Amniotic epithelial cell (primary cell): ENCODE data around the gene PIKFYVE.
A peak's percentile ranks its signal among the peaks of the same experiment; 100 is the strongest.
"Not testable (repeated sequence)": the region's sequence is repeated elsewhere in the genome, so short reads cannot be mapped to it uniquely, and the experiment has no call there.

Source experiments
- DNase-seq: peaks from one replicate; pipeline ENCODE4 v3.0.0-alpha.2; 2010; ENCODE audit warnings: low read depth

Gene PIKFYVE

DNA sequence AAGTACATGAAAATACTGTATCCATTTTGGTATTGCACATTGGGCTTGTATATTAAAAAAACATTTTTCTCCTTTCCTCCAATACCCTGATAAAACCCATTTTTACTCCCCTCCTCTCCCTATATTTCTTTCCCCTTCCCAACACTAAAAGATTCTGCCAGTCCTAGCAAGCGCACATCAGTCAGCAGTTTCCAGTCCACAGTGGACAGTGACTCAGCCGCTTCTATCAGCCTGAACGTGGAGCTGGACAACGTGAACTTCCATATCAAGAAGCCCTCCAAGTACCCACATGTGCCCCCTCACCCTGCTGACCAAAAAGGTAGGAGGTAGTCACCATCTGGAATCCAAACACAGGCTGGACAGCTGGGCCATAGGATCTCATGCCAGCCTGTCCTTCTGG is 38.6 kb downstream of the PIKFYVE start:
- no peak for DNase-seq

DNA sequence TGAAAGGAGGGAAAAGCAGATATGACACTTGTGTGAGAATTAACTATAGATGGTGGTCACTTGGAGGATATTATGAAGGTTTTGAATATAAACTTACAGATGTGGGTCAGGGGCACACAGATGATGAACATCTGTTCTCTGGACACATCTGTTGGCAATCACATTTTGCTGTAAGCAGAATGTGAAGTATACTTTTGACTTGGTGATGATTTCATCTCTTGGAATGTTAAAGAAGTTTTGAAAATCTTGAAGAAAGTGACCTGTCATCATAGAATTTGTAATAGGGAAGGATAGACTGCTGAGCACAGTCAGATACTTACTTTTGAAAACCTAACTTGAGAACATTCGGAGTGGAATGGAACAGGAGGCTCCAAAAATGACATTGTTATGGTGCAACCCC is 40.2 kb downstream of the PIKFYVE start:
- DNase-seq: peak; percentile 24

DNA sequence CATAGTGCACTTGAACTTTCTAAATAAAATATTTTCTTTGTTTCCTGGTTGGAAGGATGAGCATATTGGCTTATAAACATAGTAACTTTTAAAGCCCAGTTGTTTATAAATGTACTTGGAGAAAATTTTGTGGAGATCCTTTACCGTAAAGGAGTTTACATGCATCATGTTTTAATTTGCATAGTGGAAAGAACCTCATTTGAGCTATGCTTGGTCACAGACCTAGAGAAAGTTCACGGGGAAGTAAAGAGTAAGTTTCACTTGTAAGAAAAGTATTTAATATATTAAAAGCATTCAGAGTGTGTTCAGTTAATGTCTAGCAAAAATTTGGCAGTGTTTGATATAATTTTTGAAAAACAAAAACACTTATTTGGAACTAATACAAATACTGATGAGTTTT is 45.3 kb downstream of the PIKFYVE start:
- DNase-seq: no peak

DNA sequence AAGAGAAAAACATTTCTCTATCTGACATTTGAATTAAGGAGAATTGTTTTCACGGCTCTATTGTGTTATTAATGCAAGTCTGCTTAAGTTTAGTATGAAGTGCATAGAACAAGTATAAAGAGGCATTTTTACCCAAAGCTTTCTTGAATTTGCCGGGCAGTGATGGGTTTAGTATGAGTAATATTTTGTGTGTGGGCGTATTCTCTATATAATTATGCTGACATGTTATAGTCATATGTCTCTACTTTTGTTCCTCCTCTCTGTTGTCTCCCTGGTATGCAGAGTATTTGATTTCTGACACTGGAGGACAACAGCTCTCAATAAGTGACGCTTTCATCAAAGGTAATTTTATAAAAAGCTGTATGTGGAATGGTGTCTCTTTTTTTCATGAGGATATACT is 45.9 kb downstream of the PIKFYVE start:
- no peak for DNase-seq

DNA sequence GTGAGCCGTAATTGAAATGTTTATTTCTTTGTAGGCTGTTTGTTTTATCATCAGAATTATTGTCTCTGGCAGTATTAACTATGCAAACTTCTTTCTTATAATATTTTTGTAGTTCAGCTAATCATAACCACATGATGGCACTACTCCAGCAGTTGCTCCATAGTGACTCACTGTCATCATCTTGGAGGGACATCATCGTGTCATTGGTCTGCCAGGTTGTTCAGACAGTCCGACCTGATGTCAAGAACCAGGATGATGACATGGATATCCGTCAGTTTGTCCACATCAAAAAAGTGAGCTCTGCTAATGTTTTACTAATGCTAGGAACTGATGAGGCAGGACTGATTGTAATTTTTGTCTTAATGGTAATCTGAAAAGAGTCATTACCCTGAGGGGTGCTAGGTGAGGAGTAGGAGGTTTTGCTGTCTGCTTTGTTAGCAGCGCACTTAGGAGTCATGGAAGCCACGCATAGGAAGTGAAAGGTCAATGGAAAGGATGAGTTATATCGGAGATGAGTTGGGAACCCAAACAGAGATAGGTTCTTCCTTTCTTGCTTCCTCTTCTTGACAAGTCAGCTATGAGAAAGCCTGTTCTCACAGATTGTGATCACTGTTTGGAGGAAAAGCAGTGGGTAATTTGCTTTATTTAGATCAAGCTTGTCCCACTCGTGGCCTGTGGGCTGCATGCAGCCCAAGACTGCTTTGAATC is 49.2 kb downstream of the PIKFYVE start:
- no peak for DNase-seq

DNA sequence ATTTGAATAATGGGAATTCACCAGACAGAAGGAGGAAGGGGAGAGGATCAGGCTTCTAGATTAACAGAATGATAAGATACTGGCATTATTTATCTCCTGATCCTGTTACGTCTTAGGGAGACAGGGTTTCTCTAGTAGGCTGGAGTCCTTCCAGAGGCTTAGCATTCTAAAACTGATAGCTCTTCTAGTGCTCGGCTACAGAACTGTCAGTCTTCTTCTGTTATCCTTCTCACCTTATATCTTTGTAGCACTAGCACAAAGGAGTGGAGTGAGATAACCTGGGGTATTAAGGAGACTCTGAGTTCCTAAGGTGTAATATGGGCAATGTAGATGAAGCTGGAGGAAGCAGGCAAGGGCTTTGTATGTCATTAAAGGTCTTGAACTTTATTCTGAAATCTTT is 52.1 kb downstream of the PIKFYVE start:
- DNase-seq: peak; percentile 31

DNA sequence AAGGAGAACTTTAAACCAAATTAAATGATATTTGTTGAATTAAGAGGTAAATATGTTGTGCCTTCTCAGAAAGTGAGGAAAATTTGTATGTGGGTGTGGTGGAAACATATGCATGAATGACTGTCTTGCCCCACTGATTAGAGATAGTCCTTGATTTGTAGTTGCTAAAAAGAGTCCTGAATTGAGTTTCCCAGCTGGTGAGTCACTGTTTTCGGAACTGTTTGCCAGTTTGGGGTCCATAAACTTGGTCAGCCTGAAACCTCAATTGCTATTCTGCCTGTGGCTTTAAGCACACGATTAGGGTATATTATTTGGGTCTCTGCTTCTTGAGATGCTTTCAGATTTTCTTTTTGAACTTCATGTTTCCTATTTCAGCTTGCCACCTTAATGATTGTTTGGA is 53.3 kb downstream of the PIKFYVE start:
- DNase-seq: no peak

DNA sequence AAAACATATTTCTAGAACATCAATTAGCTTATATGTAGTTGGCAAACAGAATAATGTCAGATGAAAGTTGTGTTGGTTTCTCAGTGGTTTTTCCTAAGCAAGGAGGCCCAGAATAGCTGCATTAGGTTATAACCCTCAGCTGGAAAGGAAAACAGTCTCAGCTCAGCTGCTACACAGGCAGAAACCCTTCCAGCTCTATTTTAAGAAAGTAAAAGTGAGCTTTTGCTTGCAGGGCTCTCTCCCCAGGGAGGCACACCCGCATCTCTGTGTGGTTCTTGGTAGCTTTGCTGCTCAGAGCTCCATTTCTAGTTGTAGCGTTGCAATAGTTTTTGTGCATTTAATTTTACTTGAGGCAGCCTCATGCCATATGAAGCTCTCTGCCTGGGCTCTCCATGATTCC is 54.6 kb downstream of the PIKFYVE start:
- DNase-seq: no peak

DNA sequence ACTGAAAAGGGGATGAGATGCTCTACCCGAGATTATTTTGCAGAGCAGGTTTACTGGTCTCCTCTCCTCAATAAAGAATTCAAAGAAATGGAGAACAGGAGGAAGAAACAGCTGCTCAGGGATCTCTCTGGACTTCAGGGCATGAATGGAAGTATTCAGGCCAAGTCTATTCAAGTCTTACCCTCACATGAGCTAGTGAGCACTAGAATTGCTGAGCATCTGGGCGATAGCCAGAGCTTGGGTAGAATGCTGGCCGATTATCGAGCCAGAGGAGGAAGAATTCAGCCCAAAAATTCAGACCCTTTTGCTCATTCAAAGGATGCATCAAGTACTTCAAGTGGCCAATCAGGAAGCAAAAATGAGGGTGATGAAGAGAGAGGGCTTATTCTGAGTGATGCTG is 60.0 kb downstream of the PIKFYVE start:
- no peak for DNase-seq

DNA sequence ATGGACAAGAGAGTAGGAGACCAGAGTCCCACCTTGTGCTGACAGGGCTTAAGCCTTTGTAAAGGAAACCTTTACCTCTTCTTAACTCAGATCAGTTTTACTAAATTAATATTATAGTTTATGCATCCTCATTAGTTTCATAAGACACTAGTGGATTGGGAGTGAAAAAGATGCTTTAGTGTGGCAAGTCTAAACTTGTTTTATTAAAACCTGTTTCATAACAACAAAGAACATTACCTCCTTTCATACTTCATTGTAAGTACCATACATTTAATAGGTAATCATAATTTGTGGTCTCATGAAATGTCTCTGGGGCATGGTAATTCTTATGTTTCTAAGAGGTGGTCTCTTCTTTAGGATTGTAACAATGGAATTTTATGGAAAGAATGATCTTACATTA is 63.4 kb downstream of the PIKFYVE start:
- no peak for DNase-seq

DNA sequence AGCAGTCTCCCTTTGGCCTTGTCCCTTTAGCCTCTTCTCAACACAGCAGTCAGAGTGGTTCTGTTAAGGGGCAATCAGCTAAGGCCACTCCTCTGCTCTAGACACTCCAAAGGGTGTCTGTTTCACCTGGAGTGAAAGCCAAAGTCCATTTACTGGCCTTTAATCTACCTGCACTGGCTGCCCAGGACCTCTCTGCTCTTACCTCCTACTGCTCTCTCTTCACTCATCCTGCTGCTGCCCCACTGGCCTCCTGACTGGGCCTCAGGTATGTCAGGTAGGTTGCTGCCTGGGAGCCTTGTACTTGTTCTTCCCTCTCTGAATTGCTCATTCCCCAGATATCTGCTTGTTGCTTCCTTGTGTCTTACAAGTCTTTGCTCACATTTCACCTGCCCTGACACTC is 68.2 kb downstream of the PIKFYVE start:
- DNase-seq: no peak

DNA sequence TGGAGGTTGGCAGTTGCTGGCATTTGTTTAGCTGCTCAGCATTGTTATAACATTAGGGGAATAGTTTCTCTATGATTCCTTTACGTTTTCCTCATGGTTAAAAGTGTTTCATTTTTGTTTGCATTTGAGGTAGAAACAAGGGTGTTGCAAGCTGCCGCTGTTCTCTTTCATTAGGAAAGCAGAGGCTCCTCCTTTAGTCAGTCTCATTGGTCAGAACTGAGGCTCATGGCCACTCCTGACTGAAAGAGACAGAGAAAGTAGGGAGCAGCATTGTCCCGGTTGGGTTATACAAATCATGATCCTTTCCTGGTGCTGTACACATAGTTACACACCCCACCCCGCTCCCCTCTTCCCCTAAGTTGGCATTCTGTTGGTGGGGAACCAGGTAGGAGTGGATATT is 80.7 kb downstream of the PIKFYVE start:
- DNase-seq: no peak

DNA sequence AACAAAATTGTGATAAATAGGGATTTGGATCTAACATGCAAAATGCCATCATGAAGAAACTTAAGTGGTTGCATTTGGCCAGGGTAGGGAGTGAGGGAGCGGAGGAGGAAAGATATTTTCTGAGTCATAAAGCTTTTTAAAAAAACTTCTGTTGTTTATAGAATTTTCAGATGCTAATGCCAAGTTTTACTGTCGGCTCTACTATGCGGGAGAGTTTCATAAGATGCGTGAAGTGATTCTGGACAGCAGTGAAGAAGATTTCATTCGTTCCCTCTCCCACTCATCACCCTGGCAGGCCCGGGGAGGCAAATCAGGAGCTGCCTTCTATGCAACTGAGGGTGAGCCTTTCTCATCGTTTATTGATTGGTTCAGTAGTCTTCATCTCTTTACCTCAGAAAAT is 84.6 kb downstream of the PIKFYVE start:
- DNase-seq: peak; percentile 93

DNA sequence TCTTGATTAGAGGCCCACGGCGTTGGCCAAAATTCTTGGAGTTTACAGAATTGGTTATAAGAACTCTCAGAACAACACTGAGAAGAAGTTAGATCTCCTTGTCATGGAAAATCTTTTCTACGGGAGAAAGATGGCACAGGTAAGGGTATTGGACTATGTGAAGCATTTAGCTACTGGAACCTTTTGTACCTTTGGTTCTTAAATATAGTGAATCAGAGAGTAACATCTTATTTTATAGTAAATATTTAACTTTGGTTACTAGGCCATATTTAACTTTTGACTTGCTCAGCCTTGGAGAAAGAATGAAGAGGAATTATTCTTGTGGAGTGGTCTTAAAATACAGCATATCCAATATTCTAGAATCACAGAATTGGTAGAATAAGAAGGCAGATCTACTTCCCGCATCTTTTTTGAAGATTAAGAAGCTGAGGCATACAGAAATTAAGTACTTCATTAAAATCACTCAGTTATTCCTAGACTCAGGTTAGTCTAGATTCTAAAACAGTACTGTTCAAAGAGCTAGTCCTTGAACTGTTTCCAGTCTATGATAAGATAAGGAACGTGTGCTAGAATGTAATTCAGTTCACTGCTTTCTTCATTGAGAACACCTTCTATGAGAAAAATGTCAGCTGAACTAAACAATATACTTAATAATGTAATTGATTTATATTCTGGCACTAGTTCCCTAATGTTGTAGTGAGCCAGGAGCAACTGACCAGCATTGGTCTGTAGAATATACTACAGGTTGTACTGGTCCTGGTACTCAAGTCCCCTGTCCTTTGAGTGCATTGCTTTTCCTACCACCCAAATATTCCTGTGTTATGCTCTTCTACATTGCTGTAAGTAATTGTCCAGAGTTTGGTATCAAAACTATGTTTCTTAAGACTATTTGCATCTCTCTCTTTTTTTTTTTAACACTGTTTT is 86.9 kb downstream of the PIKFYVE start:
- DNase-seq: no peak

DNA sequence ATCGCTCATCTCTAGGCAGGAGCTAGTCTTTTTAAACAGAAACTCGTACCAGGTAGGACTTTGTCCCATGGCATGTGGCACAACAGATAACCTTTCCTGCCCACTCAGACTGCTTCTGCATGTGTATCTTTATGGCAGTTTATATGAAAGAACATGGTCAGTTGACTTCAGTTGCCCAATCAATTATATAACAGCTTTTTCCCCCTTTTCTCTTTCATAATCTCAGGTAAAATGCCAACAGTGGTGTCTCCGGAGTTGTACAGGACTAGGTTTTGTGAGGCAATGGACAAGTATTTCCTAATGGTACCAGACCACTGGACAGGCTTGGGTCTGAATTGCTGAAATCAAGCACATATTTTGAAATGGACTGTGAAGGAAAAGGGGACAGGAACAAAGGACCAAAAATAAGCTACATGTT is 88.9 kb downstream of the PIKFYVE start:
- DNase-seq: no peak

DNA sequence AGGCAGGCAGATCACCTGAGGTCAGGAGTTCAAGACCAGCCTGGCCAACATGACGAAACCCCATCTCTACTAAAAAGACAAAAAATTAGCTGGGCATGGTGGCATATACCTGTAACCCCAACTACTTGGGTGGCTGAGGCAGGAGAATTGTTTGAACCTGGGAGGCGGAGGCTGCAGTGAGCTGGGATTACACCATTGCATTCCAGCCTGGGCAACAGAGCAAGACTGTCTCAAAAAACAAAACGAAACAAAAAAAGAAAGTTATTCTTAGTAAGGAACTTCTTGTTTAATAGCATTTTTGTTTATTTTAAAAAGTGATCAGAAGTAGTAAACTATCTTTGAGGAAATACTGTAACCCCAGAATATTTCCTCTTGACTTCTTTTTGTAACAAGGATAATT is 90.4 kb downstream of the PIKFYVE start:
- DNase-seq: not testable (repeated sequence)

DNA sequence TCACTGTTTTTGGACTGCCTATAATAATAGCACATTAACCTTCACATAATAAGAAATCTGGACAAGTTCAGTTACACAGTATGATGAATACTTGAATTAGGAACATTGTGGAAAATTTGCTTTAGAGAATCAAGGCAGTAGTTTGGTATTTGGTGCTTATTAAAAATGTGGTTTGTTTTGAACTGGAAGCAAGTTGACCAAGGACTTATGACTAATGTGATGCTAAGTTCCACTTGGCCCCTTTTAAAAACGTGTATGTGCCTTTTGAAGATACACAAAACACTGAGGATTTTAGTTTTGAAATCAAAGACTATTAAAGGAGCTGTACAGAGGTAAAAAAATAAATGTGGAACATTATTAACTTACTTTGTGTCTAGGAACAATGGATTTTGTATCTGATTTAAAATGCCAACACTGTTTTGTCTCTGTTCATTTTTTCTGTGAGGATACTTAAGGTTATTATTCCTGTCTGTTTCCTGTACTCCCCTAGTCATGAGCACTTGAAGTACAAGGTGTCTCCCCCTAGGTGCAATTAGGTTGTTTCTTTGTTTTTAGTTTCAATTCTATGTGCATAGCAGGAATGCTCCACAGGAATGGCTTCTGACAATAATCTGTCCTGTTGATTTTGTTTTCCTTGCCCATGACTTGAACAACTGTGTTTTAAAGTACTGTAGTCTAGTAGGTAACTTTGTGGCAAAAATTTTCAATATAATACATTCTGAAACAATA is 91.0 kb downstream of the PIKFYVE start:
- DNase-seq: peak; percentile 10

DNA sequence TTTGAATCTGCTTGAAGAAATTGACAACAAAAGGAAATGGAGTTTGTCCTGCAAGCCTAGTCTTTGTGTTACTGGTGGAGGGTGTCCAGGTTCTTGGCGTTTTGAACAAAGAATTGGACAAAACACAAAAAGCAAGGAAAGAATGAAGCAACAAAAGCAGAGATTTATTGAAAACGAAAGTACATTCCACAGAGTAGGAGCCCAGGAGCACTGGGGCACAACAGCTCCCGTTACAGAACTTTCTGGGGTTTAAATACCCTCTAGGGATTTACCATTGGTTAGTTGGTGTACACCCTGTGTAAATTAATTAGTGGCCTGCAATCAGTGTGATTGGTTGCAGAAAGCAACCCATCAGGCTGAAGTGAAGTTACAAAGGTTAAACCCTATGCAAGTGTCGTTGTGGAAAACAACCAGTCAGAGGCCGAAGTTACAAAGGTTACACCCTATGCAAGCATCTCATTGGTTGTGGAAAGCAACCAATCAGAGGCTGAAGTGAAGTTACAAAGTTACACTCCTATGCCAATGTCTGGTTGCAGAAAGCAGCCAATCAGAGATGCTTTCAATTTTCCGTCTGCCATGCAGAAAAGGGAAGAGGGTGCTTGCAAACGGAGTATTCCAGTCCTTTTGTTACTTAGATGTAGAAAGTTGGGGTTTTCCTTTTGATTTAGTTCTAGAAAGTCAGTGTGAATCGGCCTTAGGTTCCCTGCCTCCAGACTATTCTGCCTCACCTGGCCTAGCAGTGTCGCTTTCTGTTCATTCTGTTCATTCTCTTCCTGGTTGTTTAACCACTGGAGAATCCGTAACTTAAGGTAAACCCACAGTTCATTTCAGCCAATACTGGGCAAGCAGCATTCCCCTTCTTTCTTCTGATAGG is 92.9 kb downstream of the PIKFYVE start:
- no peak for DNase-seq

DNA sequence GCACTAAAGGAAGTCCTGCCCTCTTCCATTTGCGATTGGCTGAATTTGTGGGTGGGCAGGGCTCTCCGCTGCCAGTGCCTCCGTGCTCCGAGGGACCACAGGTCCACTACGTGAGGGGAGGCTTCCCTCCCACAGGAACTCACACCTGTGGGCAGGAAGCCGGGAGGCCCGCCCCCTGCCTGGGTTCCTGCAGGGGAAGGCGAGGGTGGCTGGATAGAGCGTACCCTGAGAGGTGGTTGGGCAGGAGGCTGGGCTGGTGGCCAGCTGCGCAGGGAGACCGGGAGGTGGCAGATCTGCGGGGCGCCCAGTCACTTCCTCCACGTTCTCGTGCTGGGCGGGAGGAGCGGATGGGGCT is 93.6 kb downstream of the PIKFYVE start:
- no peak for DNase-seq

DNA sequence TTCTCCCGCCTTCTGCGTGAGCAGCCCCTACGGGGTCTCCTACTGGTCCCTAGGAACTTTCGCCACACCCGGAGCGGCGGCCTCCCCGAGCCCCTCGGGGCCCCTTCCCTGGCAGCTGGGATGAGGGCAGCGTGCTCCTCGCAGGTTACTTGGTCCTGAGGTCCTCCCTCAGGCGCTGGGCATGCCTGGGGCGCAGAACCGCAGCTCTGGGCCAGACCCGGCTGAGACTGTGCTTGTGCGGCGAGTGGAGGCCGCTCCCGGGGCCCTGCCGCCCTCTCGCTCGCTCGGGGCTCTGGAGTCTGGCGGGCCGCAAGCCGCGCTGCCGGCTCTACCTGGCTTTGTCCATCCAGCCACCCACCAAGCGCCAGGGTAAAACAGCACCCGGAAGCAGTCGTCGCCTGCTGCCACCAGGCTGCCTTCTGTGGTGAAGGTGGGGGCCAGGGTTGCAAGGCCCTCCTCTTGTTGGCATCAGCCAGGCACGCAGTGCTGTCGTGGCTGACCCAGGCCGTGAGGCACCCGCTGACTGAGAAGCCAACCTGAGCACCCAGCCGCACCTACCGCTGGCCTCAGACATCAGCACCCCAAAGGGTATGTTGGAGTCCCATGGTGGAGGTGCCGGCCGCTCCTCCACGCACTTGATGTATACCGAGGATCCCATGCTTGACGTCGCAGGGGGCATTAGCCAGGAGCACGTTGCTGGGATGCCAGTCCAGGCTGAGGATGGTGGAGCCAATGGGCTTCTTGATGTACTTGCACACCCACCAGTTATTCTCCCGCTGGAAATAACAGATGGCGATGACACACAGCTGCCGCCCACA is 94.4 kb downstream of the PIKFYVE start:
- DNase-seq: no peak

DNA sequence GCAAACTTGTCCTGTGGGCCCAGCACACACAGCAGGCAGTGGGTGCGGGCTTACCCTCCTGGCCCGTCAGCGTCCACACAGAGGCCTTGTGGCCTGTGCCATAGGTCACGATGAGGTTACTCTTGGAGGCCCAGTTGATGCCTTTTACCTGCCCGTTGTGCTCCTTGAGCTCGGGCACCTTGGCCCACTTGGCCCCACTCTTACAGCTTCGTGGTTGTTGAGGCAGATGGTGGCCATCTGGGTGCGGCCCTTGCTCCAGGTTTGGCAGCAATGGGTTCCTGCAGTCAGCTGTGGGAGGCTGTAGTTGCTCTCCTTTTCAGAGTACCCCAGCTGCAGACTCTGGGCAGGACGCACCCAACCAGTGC is 95.0 kb downstream of the PIKFYVE start:
- DNase-seq: no peak
